Endothelial cell (in vitro differentiated cells): ENCODE measurements around the gene DCLK1. TPM values are rescaled to one million over a fixed set of nuclear protein-coding genes. Genes with fewer than 3 reads are reported as not detected.
A peak's percentile ranks its signal among the peaks of the same experiment; 100 is the strongest.

Source experiments
- DNase-seq: peaks from one replicate; pipeline ENCODE4 v3.0.0; 2021; ENCODE audit warnings: low spot score
- H3K27ac Mint-ChIP-seq: one replicate; pipeline ENCODE4 v1.8.0; 2021; ENCODE audit warnings: mixed read lengths, inconsistent platforms; ENCODE audit not compliant: unreplicated experiment
- H3K27me3 Mint-ChIP-seq: one replicate; pipeline ENCODE4 v1.8.0; 2021; ENCODE audit warnings: mild to moderate bottlenecking, moderate library complexity, mixed read lengths, inconsistent platforms; ENCODE audit not compliant: unreplicated experiment
- H3K36me3 Mint-ChIP-seq: one replicate; pipeline ENCODE4 v1.8.0; 2021; ENCODE audit warnings: mild to moderate bottlenecking, low read depth, mixed read lengths, inconsistent platforms; ENCODE audit not compliant: unreplicated experiment
- H3K4me1 Mint-ChIP-seq: one replicate; pipeline ENCODE4 v1.8.0; 2021; ENCODE audit warnings: mild to moderate bottlenecking, mixed read lengths, inconsistent platforms; ENCODE audit not compliant: unreplicated experiment
- H3K4me3 Mint-ChIP-seq: one replicate; pipeline ENCODE4 v1.8.0; 2021; ENCODE audit warnings: mild to moderate bottlenecking, mixed read lengths, inconsistent platforms; ENCODE audit not compliant: unreplicated experiment
- H3K9me3 Mint-ChIP-seq: one replicate; pipeline ENCODE4 v1.8.0; 2021; ENCODE audit warnings: mixed read lengths, inconsistent platforms; ENCODE audit not compliant: unreplicated experiment
- total RNA-seq: library from RNA; stranded (reverse); fragmentation: NEBNext Ultra II Directional; extraction: Animal tissue kit (Norgen Biotek cat#: 25700); gene quantifications from one replicate; pipeline ENCODE4 v1.2.1, GENCODE V29; 2021; ENCODE audit not compliant: unreplicated experiment
- TF ChIP-seq, protein P1 (sequence below): fragments of 200-600 bp; sonication (generic); IDR thresholded peaks from one replicate; pipeline ENCODE4 v1.5.0; 2021; ENCODE audit warnings: antibody characterized with exemption; ENCODE audit not compliant: unreplicated experiment

Gene DCLK1
- total RNA-seq, 1 donor from 2014 or later: 1.6 TPM

DNA sequence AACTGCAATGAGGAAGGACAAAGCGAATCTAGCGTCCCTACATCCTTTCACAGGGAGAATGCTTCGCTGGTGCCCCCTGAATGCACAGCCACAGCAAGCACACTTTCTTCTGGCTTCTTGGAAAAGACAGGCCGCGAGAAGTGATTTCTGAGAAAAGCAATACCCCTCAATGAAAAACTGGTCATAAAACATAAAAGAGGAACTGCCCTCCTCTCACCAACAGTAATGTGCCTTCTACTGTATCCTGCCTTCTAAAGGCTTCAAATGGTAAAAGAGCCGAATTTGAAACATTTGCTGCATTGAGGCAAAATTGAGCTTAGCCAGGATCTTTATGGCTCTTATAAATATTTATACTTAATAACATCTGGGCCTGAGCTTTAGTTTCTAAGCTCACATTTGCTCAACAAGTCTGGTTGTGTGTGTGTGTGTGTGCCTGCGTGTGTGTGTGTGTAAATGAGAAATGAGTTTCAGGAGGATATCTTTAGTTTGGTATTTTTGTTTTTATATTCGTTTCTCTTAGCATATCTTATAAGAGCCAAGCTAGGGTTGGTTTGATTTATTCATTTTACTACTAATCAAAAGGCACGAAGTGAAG lies 408.6 kb downstream of the DCLK1 start:
- no peaks in the 10 kb centered on the region for H3K27me3 Mint-ChIP-seq
- no peaks in the 10 kb centered on the region for H3K9me3 Mint-ChIP-seq
- no peak overlapping the region for H3K4me3 Mint-ChIP-seq
- TF ChIP-seq, protein P1, sequence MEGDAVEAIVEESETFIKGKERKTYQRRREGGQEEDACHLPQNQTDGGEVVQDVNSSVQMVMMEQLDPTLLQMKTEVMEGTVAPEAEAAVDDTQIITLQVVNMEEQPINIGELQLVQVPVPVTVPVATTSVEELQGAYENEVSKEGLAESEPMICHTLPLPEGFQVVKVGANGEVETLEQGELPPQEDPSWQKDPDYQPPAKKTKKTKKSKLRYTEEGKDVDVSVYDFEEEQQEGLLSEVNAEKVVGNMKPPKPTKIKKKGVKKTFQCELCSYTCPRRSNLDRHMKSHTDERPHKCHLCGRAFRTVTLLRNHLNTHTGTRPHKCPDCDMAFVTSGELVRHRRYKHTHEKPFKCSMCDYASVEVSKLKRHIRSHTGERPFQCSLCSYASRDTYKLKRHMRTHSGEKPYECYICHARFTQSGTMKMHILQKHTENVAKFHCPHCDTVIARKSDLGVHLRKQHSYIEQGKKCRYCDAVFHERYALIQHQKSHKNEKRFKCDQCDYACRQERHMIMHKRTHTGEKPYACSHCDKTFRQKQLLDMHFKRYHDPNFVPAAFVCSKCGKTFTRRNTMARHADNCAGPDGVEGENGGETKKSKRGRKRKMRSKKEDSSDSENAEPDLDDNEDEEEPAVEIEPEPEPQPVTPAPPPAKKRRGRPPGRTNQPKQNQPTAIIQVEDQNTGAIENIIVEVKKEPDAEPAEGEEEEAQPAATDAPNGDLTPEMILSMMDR: no peak
- peaks cover 4% of the 10 kb centered on the region for H3K4me1 Mint-ChIP-seq
- H3K36me3 Mint-ChIP-seq: no peaks in the 10 kb centered on the region
- H3K27ac Mint-ChIP-seq: no peak overlapping the region
- no peak for DNase-seq

DNA sequence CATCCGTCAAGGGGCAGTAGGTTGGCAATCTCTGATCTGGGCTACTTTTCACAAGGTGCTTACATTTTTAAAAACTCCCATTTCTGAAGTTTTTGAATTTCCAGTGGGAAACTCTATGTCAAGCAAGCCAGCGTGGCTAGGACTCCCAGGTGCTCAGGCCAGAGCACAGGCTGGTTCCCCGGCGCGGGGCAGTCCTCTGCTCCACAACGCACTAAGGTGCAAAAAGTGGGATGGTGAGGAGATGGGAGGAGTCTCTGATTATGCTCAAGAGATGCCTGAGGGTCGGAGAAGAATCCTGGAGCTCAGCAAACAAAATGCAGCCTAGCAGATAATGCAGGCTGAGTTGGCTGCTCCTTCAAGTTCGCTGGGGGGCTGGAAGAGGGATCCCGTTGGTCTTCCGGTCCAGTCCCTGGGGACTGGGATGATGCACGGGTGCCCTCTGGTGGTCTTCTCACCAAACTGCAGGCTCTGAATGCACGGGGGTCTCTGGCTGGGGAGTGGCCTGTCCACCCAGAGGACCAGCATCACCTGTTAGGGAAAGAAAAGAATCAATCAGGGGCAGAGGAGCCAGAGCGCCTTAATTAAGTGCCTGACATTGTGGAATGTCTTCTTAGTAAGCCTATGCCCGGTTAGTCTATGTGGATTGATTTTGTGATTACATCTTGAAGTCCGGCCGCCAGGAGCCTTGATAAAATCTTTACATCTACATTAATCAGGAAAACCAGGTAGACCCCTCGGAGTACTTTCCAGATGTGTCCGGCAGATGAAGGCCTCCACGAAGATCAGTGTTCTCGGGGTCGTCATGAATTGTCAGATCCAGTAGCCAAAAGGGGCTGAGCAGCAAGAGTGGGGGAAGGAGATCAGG lies 410.3 kb downstream of the DCLK1 start:
- Mint-ChIP-seq H3K4me1 (peaks cover 4% of the 10 kb centered on the region), H3K9me3 (no peaks in the 10 kb centered on the region), H3K36me3 (no peaks in the 10 kb centered on the region), H3K4me3 (no peak overlapping the region), H3K27ac (no peak overlapping the region), H3K27me3 (no peaks in the 10 kb centered on the region)
- peak; percentile 75 for DNase-seq
- TF ChIP-seq, protein P1: peak; percentile 96

DNA sequence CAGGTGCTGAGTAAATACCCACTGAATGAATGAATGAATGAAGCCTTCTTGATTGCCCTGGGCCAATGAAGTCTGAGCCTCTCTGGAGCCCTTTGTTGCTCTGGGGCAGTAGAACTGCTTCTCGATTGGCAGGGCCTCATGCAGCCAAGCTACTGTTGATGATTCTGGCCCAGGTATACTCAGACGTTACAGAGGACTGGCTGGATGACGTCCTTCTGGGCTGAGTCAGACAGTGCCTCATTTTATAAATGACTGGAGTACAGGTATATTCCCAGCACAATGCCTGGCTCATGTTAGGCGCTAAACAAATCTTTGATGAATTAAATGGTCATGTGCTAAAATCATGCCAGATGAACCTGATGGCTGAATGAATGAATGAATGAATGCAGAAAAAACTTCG lies 410.9 kb downstream of the DCLK1 start:
- DNase-seq: no peak
- Mint-ChIP-seq H3K27ac (no peak overlapping the region), H3K9me3 (no peaks in the 10 kb centered on the region), H3K4me3 (no peak overlapping the region), H3K36me3 (no peaks in the 10 kb centered on the region), H3K4me1 (peaks cover 4% of the 10 kb centered on the region), H3K27me3 (no peaks in the 10 kb centered on the region)
- TF ChIP-seq, protein P1: no peak

Other genes starting within 250 kb of the DCLK1 start
- gene SOHLH2, start 83.2 kb upstream of the DCLK1 start, total RNA-seq: not detected
- 3.1 TPM for gene CCDC169, start 166.4 kb upstream of the DCLK1 start, total RNA-seq
- 32.6 TPM for gene SPART, start 215.0 kb upstream of the DCLK1 start, total RNA-seq